ENCODE results near the gene ARV1.
"Not testable (repeated sequence)": the region's sequence is repeated elsewhere in the genome, so short reads cannot be mapped to it uniquely, and the experiment has no call there.

GRCh38 chr1:231048419-231048818, 69.5 kb downstream of the ARV1 start:
- not testable (repeated sequence) for TF ChIP-seq EZH2 (IDR thresholded peaks at IDR 0.05; ENCODE audit: borderline replicate concordance, insufficient read depth, low read length, poor library complexity, severe bottlenecking); POLR2AphosphoS5 (IDR thresholded peaks at IDR 0.05); CTCF (IDR thresholded peaks at IDR 0.05; ENCODE audit: poor library complexity, severe bottlenecking); TAF1 (IDR thresholded peaks at IDR 0.05; ENCODE audit: low read depth)
